ENCODE results near the gene CFAP20. TPM values are rescaled to one million over a fixed set of nuclear protein-coding genes. Genes with fewer than 3 reads are reported as not detected.

CFAP20 gene
- polyA plus RNA-seq, 1 donor from 2014 or later, result 210 TPM

DNA sequence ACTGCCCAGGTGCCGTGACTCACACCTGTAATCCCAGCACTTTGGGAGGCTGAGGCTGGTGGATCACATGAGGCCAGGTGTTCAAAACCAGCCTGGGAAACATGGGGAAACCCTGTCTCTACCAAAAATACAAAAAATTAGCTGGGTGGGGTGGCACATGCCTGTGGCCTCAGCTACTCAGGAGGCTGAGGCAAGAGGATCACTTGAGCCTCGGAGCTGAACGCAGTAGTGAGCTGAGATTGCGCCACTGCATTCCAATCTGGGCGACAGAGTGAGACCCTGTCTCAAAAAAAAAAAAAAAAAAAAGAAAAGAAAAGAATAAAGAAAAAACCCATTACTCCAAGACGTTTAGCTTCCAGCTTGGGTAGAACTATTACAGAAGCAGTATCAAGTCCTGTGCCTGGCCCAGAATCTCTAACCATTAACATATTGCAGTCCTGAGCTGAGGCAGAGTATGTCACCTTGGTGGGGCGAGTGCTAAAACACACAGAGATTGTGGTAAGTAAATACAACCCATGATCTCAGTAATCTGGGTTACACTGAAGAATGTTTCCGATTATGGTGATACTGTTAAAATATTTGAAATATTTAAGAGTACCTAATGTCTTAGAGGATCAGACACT is 23.2 kb upstream of the CFAP20 start:
- Histone ChIP-seq H3K79me2 (replicated peaks; ENCODE audit: insufficient read depth, low read length) (no peaks in the 10 kb centered on the region), H3F3A (ENCODE audit: insufficient read depth, low read length, poor library complexity, severe bottlenecking) (no peaks in the 10 kb centered on the region), H4K20me1 (ENCODE audit: insufficient read depth) (no peaks in the 10 kb centered on the region), H3K4me3 (ENCODE audit: low read length) (no peak overlapping the region), H2AFZ (ENCODE audit: low read depth, low read length) (no peak overlapping the region), H3K9ac (ENCODE audit: low read length) (no peak overlapping the region), H3K9me2 (ENCODE audit: insufficient read depth, low read length) (no peaks in the 10 kb centered on the region), H3K36me3 (ENCODE audit: insufficient read depth, low read length) (no peaks in the 10 kb centered on the region), H3K9me3 (ENCODE audit: low read length) (no peaks in the 10 kb centered on the region), H3K27ac (ENCODE audit: low read length) (no peak overlapping the region), H3K4me2 (ENCODE audit: low read length) (no peak overlapping the region), H3K27me3 (ENCODE audit: insufficient read depth, low read depth, low read length) (no peaks in the 10 kb centered on the region)
- TF ChIP-seq, protein P1, sequence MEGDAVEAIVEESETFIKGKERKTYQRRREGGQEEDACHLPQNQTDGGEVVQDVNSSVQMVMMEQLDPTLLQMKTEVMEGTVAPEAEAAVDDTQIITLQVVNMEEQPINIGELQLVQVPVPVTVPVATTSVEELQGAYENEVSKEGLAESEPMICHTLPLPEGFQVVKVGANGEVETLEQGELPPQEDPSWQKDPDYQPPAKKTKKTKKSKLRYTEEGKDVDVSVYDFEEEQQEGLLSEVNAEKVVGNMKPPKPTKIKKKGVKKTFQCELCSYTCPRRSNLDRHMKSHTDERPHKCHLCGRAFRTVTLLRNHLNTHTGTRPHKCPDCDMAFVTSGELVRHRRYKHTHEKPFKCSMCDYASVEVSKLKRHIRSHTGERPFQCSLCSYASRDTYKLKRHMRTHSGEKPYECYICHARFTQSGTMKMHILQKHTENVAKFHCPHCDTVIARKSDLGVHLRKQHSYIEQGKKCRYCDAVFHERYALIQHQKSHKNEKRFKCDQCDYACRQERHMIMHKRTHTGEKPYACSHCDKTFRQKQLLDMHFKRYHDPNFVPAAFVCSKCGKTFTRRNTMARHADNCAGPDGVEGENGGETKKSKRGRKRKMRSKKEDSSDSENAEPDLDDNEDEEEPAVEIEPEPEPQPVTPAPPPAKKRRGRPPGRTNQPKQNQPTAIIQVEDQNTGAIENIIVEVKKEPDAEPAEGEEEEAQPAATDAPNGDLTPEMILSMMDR (IDR thresholded peaks at IDR 0.05; ENCODE audit: poor library complexity, severe bottlenecking), result no peak
- TF ChIP-seq MXI1 (conservative IDR thresholded peaks at IDR 0.05; ENCODE audit: poor library complexity, severe bottlenecking) (no peak), TAF1 (IDR thresholded peaks at IDR 0.05; ENCODE audit: low read depth) (no peak), EZH2 (IDR thresholded peaks at IDR 0.05; ENCODE audit: borderline replicate concordance, insufficient read depth, low read length, poor library complexity, severe bottlenecking) (no peak), POLR2AphosphoS5 (IDR thresholded peaks at IDR 0.05) (no peak)
- TF ChIP-seq, protein P2, sequence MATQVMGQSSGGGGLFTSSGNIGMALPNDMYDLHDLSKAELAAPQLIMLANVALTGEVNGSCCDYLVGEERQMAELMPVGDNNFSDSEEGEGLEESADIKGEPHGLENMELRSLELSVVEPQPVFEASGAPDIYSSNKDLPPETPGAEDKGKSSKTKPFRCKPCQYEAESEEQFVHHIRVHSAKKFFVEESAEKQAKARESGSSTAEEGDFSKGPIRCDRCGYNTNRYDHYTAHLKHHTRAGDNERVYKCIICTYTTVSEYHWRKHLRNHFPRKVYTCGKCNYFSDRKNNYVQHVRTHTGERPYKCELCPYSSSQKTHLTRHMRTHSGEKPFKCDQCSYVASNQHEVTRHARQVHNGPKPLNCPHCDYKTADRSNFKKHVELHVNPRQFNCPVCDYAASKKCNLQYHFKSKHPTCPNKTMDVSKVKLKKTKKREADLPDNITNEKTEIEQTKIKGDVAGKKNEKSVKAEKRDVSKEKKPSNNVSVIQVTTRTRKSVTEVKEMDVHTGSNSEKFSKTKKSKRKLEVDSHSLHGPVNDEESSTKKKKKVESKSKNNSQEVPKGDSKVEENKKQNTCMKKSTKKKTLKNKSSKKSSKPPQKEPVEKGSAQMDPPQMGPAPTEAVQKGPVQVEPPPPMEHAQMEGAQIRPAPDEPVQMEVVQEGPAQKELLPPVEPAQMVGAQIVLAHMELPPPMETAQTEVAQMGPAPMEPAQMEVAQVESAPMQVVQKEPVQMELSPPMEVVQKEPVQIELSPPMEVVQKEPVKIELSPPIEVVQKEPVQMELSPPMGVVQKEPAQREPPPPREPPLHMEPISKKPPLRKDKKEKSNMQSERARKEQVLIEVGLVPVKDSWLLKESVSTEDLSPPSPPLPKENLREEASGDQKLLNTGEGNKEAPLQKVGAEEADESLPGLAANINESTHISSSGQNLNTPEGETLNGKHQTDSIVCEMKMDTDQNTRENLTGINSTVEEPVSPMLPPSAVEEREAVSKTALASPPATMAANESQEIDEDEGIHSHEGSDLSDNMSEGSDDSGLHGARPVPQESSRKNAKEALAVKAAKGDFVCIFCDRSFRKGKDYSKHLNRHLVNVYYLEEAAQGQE (IDR thresholded peaks at IDR 0.05; ENCODE audit: borderline replicate concordance), result no peak

DNA sequence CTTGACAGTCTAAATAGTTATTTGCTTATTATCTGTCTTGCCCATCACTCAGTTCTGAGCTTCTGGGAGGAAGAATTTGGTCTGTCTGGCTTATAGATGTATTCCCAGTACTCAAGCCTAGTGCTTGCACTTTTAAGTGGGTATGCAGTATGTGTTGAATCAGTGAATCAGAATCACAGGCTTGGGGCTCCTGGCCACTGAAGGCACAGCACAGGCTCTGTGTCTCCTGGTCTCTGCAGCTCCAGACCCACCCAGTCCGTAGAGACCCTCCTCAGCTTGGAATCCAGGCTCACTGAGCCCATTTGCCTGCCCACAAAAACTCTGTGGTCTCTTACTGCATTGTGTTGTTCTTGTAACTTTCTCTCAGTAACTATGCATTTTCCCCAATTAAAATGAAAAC is 19.3 kb upstream of the CFAP20 start:
- Histone ChIP-seq H3K9me3 (ENCODE audit: low read length) (no peaks in the 10 kb centered on the region), H3K79me2 (replicated peaks; ENCODE audit: insufficient read depth, low read length) (no peaks in the 10 kb centered on the region), H3K9me2 (ENCODE audit: insufficient read depth, low read length) (no peaks in the 10 kb centered on the region), H3K9ac (ENCODE audit: low read length) (no peak overlapping the region), H3K4me2 (ENCODE audit: low read length) (no peak overlapping the region), H3K4me3 (ENCODE audit: low read length) (no peak overlapping the region), H3K27me3 (ENCODE audit: insufficient read depth, low read depth, low read length) (no peaks in the 10 kb centered on the region), H3K36me3 (ENCODE audit: insufficient read depth, low read length) (no peaks in the 10 kb centered on the region), H3F3A (ENCODE audit: insufficient read depth, low read length, poor library complexity, severe bottlenecking) (no peaks in the 10 kb centered on the region), H4K20me1 (ENCODE audit: insufficient read depth) (no peaks in the 10 kb centered on the region), H2AFZ (ENCODE audit: low read depth, low read length) (no peak overlapping the region), H3K27ac (ENCODE audit: low read length) (no peak overlapping the region)
- no peak for TF ChIP-seq EZH2 (IDR thresholded peaks at IDR 0.05; ENCODE audit: borderline replicate concordance, insufficient read depth, low read length, poor library complexity, severe bottlenecking)
- TF ChIP-seq, protein P1 (IDR thresholded peaks at IDR 0.05; ENCODE audit: poor library complexity, severe bottlenecking), result no peak
- no peak for TF ChIP-seq POLR2AphosphoS5 (IDR thresholded peaks at IDR 0.05)
- no peak for TF ChIP-seq TAF1 (IDR thresholded peaks at IDR 0.05; ENCODE audit: low read depth)
- TF ChIP-seq EP300 (conservative IDR thresholded peaks at IDR 0.05; ENCODE audit: poor library complexity, severe bottlenecking), result no peak
- no peak for TF ChIP-seq SMC3 (conservative IDR thresholded peaks at IDR 0.05; ENCODE audit: poor library complexity)
- no peak for TF ChIP-seq RAD21 (conservative IDR thresholded peaks at IDR 0.05)
- TF ChIP-seq, protein P2 (IDR thresholded peaks at IDR 0.05; ENCODE audit: borderline replicate concordance), result no peak
- TF ChIP-seq MXI1 (conservative IDR thresholded peaks at IDR 0.05; ENCODE audit: poor library complexity, severe bottlenecking), result no peak
